Hindlimb muscle (tissue), 1 donor: ENCODE measurements around the gene PDE6B. TPM values are rescaled to one million over a fixed set of nuclear protein-coding genes. Genes with fewer than 3 reads are reported as not detected.
"Not testable (repeated sequence)": the region's sequence is repeated elsewhere in the genome, so short reads cannot be mapped to it uniquely, and the experiment has no call there.

Source experiments
- DNase-seq: peaks from one replicate; pipeline ENCODE4 v3.0.0-alpha.2; 2013
- polyA plus RNA-seq: library from polyadenylated mRNA; unstranded; fragments of 120-200 nt; gene quantifications from one replicate; pipeline ENCODE4 v1.2.1, GENCODE V29; 2013; ENCODE audit not compliant: insufficient read length

The PDE6B gene
- 17.0 TPM for polyA plus RNA-seq

GRCh38 chr4:624705-625590, at the start of gene PDE6B:
Gene PDE6B, plus strand, starts transcription at chr4:625573. Its CDS starts 54 bp downstream, at chr4:625627.
- no peak for DNase-seq

GRCh38 chr4:576245-576821, 49.0 kb upstream of the PDE6B start, which contains the start of gene TMEM271:
Gene TMEM271, minus strand, starts transcription at chr4:576295. Its CDS starts 233 bp downstream, at chr4:576062.
- no peak for DNase-seq

- no peak for DNase-seq
Measured at GRCh38 chr4:576991-577498, 48.3 kb upstream of the PDE6B start.

GRCh38 chr4:577499-578450, 47.6 kb upstream of the PDE6B start:
- no peak for DNase-seq

GRCh38 chr4:578451-579443, 46.6 kb upstream of the PDE6B start:
- no peak for DNase-seq

GRCh38 chr4:579543-580175, 45.7 kb upstream of the PDE6B start:
- no peak for DNase-seq

- no peak for DNase-seq
Measured at GRCh38 chr4:581181-581580, 44.2 kb upstream of the PDE6B start.

- no peak for DNase-seq
Measured at GRCh38 chr4:581753-582361, 43.5 kb upstream of the PDE6B start.

- no peak for DNase-seq
Measured at GRCh38 chr4:583820-584219, 41.6 kb upstream of the PDE6B start.

- DNase-seq: no peak
Measured at GRCh38 chr4:587671-588350, 37.6 kb upstream of the PDE6B start.

- no peak for DNase-seq
Measured at GRCh38 chr4:588351-588849, 37.0 kb upstream of the PDE6B start.

GRCh38 chr4:589219-589963, 36.0 kb upstream of the PDE6B start:
- DNase-seq: no peak

GRCh38 chr4:590313-590841, 35.0 kb upstream of the PDE6B start:
- no peak for DNase-seq

- DNase-seq: not testable (repeated sequence)
Measured at GRCh38 chr4:592178-592577, 33.2 kb upstream of the PDE6B start.

GRCh38 chr4:592825-593520, 32.4 kb upstream of the PDE6B start:
- no peak for DNase-seq

GRCh38 chr4:598925-599324, 26.4 kb upstream of the PDE6B start:
- no peak for DNase-seq

- DNase-seq: no peak
Measured at GRCh38 chr4:600166-600565, 25.2 kb upstream of the PDE6B start.
